Measurements from ENCODE around the gene GARNL3.

GARNL3 gene

GRCh38 chr9:127368852-127369402, 104.4 kb downstream of the GARNL3 start:
- Mint-ChIP-seq H3K4me3 (no peak overlapping the region), H3K27ac (no peak overlapping the region), H3K27me3 (ENCODE audit: low read depth, poor library complexity) (peaks cover 9% of the 10 kb centered on the region), H3K9me3 (no peaks in the 10 kb centered on the region), H3K36me3 (ENCODE audit: low read depth) (peaks cover 5% of the 10 kb centered on the region), H3K4me1 (peaks cover 9% of the 10 kb centered on the region)
- DNase-seq, result no peak
- TF ChIP-seq CTCF (IDR thresholded peaks at IDR 0.05), result no peak

DNA sequence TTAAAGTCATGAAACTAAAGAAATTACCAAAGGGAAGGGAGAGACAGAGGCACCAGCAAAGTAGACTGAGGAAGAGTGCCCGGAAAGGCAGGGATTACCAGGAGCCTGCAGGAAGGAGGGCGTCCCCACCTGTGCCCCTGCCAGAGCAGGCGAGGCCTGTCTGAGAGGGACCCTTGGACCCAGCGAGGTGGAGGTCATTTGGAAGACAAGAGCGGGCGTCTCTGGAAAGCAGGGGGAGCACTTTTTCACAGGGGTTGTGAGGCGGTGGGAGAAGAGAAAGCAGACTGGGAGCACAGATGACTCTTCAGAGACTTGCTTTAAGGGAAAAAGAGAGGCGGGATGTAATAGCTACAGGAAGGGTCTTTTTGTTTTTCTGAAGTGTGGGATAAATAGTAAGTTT, 104.9 kb downstream of the GARNL3 start:
- Mint-ChIP-seq H3K36me3 (ENCODE audit: low read depth) (peaks cover 2% of the 10 kb centered on the region), H3K27ac (no peak overlapping the region), H3K27me3 (ENCODE audit: low read depth, poor library complexity) (peaks cover 9% of the 10 kb centered on the region), H3K9me3 (no peaks in the 10 kb centered on the region), H3K4me3 (no peak overlapping the region), H3K4me1 (peaks cover 7% of the 10 kb centered on the region)
- no peak for TF ChIP-seq CTCF (IDR thresholded peaks at IDR 0.05)
- DNase-seq, result no peak

- Mint-ChIP-seq H3K27me3 (ENCODE audit: low read depth, poor library complexity) (peaks cover 10% of the 10 kb centered on the region), H3K9me3 (no peaks in the 10 kb centered on the region), H3K4me1 (peaks cover 7% of the 10 kb centered on the region), H3K4me3 (no peak overlapping the region), H3K27ac (no peak overlapping the region), H3K36me3 (ENCODE audit: low read depth) (no peaks in the 10 kb centered on the region)
- DNase-seq, result no peak
- no peak for TF ChIP-seq CTCF (IDR thresholded peaks at IDR 0.05)
Observed at GRCh38 chr9:127370147-127370579, 105.6 kb downstream of the GARNL3 start.

DNA sequence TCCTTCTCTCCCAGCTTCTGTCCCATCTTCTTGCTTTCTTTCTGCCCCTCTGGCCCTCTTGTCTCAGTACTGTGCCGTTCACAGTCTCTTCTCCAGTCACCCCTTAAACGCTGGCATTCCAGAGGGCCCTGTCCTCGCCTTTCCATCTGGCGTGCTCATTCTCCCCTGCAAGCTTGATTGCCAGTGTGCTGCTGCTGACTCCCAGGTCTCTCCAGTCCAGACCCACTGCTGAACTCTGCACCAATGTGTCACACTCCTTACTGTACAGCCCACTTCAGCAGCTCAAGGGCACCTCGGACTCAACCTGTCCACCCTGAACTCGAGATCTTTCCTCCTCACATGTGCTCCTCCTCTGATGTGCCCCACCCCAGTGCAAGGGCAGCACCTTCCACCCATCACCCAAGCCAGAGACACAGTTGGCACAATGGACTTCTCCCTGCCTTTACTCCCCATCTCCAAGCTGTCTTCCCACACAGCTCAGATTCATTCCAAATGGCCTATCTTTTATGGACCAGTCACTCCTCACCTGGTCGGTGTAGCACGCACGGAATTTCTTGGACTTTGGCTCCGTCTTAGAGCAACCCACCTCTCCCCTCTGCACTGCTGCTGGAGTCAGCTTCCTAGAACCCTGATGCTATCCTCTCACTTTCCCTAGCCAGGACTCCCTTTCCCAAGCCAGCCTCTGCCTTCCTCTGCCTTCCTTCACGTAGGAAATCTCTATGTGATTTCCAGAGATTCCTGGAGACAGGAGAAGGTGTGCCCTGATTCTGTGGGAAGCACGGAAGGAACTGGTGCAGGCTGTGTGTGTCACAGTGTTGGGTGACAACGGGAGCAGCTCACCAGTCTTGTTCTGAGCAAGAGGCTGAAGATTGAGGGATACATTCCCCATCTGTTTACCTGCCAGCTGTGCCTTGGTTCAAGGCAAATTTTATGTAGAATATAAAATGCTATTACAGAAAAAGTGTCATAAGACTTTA, 106.4 kb downstream of the GARNL3 start:
- DNase-seq, result no peak
- H3K4me3 Mint-ChIP-seq, result no peak overlapping the region
- no peaks in the 10 kb centered on the region for H3K36me3 Mint-ChIP-seq (ENCODE audit: low read depth)
- H3K27ac Mint-ChIP-seq, result peak overlapping the region; percentile 12
- no peaks in the 10 kb centered on the region for H3K9me3 Mint-ChIP-seq
- H3K4me1 Mint-ChIP-seq, result peaks cover 7% of the 10 kb centered on the region
- peaks cover 13% of the 10 kb centered on the region for H3K27me3 Mint-ChIP-seq (ENCODE audit: low read depth, poor library complexity)
- no peak for TF ChIP-seq CTCF (IDR thresholded peaks at IDR 0.05)

GRCh38 chr9:127380479-127380878, 115.9 kb downstream of the GARNL3 start:
- peaks cover 18% of the 10 kb centered on the region for H3K4me1 Mint-ChIP-seq
- H3K4me3 Mint-ChIP-seq, result no peak overlapping the region
- no peak overlapping the region for H3K27ac Mint-ChIP-seq
- peaks cover 18% of the 10 kb centered on the region for H3K9me3 Mint-ChIP-seq
- no peaks in the 10 kb centered on the region for H3K36me3 Mint-ChIP-seq (ENCODE audit: low read depth)
- DNase-seq, result no peak
- TF ChIP-seq CTCF (IDR thresholded peaks at IDR 0.05), result no peak
- H3K27me3 Mint-ChIP-seq (ENCODE audit: low read depth, poor library complexity), result peaks cover 19% of the 10 kb centered on the region
